ENCODE results near the gene MGMT.

The MGMT gene

DNA sequence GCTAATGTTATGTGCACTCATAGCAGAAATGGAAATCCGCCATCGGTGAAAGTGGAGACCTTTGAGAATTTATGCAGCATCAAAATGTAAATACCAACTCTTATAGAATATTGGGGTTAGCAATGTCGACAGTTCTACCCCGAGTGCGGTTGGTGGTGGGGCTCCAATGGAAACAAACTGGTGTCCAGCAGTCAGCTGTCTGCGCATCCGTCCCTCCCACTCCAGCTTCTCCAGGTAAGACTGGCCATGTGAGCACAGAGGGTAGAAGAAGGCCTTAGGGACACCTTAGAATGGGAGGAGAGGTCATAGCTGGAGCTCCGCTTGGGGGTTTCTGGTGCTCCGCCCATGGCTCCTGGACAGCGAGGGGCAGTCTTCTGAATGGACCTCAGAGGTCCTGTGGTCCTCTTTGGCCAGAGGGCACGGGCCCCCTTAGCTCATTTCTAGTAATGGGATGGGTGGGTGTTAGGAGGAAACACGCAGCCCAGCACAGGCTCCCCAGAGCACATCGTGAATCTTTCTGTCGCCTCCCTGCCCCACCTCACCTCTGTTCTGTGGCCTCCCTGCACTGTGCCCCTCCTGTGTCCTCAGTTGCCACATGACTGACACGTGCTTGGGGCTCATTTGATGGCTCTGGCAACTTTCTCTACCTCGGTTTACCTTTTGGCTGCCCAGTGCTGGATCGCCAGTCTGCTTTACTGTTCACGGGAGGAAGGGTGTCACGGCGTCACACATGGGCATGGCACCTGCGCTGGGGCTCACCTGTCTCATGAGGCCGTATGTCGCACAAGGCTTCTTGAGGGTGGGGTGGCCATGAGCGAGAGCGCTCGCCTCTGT, 50.0 kb downstream of the MGMT start:
- no peak overlapping the region for H3K27ac Mint-ChIP-seq
- no peaks in the 10 kb centered on the region for H3K9me3 Mint-ChIP-seq
- H3K4me3 Mint-ChIP-seq: no peak overlapping the region
- H3K27me3 Mint-ChIP-seq: no peaks in the 10 kb centered on the region
- H3K4me1 Mint-ChIP-seq: peaks cover 29% of the 10 kb centered on the region
- peaks cover 17% of the 10 kb centered on the region for H3K36me3 Mint-ChIP-seq
- no peak for ATAC-seq

DNA sequence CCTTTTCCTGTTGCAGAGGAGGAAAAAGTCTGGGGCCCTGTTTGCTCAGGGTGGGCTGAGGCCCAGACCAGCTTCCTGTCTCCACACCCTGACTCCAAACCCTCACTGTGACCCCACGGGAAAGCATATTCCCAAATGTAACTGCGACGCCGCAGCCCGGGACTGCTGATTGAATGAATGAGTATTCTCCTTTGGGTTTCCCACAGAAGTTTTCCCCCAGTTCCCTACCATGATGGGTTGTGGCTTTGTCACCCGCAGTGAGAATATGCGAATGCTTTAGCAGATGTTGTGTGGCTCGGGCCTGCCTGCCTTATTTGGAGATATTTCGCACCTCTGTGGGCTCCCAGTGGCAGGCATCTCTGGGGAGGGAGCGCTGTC, 50.6 kb downstream of the MGMT start:
- no peaks in the 10 kb centered on the region for H3K9me3 Mint-ChIP-seq
- no peak overlapping the region for H3K4me3 Mint-ChIP-seq
- H3K4me1 Mint-ChIP-seq: peaks cover 23% of the 10 kb centered on the region
- no peaks in the 10 kb centered on the region for H3K27me3 Mint-ChIP-seq
- ATAC-seq: no peak
- H3K27ac Mint-ChIP-seq: no peak overlapping the region
- H3K36me3 Mint-ChIP-seq: peaks cover 11% of the 10 kb centered on the region

DNA sequence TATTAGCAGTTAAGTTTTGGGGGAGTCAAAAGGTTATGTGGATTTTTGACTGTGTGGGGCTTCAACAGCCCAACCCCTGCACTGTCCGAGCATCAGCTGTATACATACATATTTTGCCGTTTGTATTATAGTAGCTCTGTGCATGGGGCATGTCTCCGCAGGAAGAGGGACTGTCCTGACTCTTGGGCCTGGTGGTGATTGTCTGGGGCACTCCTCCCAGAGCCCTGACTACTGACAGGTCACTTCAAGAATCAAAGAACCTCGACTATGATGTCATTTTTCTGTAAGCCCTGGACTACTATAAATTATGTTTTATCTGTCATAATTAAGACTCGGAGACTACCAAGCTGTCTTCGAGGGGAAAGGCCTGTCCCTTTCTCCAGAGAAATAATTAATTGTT, 51.8 kb downstream of the MGMT start:
- Mint-ChIP-seq H3K9me3 (no peaks in the 10 kb centered on the region), H3K4me1 (peaks cover 22% of the 10 kb centered on the region), H3K4me3 (no peak overlapping the region), H3K27me3 (no peaks in the 10 kb centered on the region), H3K27ac (no peak overlapping the region), H3K36me3 (peaks cover 10% of the 10 kb centered on the region)
- ATAC-seq: no peak

DNA sequence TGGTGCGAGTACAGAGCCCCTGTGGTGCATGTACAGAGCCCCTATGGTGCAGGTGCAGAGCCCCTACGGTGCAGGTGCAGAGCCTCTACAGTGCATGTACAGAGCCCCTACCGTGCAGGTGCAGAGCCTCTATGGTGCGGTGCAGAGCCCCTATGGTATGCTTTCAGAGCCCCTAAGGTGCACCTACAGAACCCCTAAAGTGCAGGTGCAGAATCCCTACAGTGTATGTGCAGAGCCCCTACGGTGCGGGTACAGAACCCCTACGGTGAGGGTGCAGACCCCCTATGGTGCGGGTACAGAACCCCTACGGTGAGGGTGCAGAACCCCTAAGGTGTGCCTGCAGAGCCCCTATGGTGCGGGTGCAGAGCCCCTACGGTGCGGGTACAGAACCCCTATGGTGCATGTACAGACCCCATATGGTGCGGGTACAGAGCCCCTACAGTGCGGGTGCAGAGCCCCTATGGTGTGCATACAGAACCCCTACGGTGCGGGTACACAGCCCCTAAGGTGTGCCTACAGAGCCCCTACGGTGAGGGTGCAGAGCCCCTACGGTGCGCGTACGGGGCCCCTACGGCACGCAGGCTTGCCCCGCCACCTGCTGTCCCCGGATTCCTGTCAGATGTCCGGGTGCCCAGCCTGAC, 53.5 kb downstream of the MGMT start:
- peak; percentile 40 for ATAC-seq
- H3K4me1 Mint-ChIP-seq: peaks cover 16% of the 10 kb centered on the region

DNA sequence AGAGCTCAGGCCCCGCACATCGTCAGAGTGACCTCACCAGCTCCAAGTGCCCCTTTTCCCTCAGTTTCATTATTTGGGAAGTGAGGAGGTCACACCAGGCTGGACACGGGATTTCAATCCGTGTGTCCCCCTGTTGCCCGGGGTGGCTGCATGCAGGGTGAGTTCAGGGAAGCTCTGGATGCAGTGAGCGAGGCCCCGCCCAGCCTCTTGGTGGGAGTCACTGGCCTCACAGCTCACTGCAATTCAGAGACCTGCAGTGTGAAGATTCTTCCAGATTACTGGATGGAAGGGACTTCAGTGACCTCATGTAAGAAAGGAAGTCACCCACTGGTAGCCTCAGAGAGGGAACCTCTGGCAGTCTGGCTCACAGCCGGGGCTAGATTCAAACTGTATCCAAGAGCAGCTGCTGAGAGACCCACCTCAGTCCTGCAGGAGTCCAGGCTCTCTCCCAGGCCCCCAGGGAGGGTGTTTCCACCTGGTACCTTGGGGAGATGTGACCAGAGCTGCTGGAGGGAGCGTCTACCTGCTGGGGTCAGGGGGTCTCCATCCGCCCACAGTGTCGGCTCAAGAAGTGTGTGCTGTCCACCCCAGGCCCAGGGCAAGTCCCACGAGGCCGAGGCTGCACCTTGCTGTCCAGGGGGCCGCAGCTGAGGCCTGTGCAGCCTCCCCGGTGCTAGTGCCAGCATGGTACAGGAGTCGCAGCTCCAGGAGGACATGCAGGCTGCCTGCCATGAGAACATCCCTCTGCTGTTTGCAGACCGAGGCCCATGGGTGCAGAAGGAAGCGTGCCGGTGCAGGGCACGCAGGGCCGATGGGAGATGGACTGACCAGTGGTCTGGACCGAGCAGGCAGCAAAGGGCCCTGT, 54.4 kb downstream of the MGMT start:
- H3K36me3 Mint-ChIP-seq: peaks cover 12% of the 10 kb centered on the region
- H3K27ac Mint-ChIP-seq: peak overlapping the region; percentile 16
- H3K4me1 Mint-ChIP-seq: peaks cover 16% of the 10 kb centered on the region
- no peak for ATAC-seq
- H3K9me3 Mint-ChIP-seq: no peaks in the 10 kb centered on the region
- no peak overlapping the region for H3K4me3 Mint-ChIP-seq
- H3K27me3 Mint-ChIP-seq: no peaks in the 10 kb centered on the region

More for the DNA sequence above, 53.5 kb downstream of the MGMT start:
- H3K9me3 Mint-ChIP-seq: no peaks in the 10 kb centered on the region
- H3K27me3 Mint-ChIP-seq: no peaks in the 10 kb centered on the region
- H3K27ac Mint-ChIP-seq: no peak overlapping the region
- H3K36me3 Mint-ChIP-seq: peaks cover 10% of the 10 kb centered on the region
- H3K4me3 Mint-ChIP-seq: no peak overlapping the region

- Mint-ChIP-seq H3K27ac (peak overlapping the region; percentile 16), H3K36me3 (peaks cover 18% of the 10 kb centered on the region), H3K27me3 (no peaks in the 10 kb centered on the region), H3K9me3 (no peaks in the 10 kb centered on the region), H3K4me3 (no peak overlapping the region), H3K4me1 (peaks cover 16% of the 10 kb centered on the region)
- no peak for ATAC-seq
These were observed 55.1 kb downstream of the MGMT start for GRCh38 chr10:129522041-129522585.

- Mint-ChIP-seq H3K4me1 (peaks cover 13% of the 10 kb centered on the region), H3K9me3 (peaks cover 1% of the 10 kb centered on the region), H3K4me3 (no peak overlapping the region), H3K27ac (no peak overlapping the region), H3K36me3 (peaks cover 29% of the 10 kb centered on the region), H3K27me3 (no peaks in the 10 kb centered on the region)
- no peak for ATAC-seq
These were observed 56.1 kb downstream of the MGMT start for GRCh38 chr10:129523031-129523722.

- no peak for ATAC-seq
- H3K4me3 Mint-ChIP-seq: no peak overlapping the region
- peaks cover 35% of the 10 kb centered on the region for H3K36me3 Mint-ChIP-seq
- H3K9me3 Mint-ChIP-seq: peaks cover 3% of the 10 kb centered on the region
- no peak overlapping the region for H3K27ac Mint-ChIP-seq
- peaks cover 17% of the 10 kb centered on the region for H3K4me1 Mint-ChIP-seq
- H3K27me3 Mint-ChIP-seq: no peaks in the 10 kb centered on the region
These were observed 56.8 kb downstream of the MGMT start for GRCh38 chr10:129523723-129524316.

DNA sequence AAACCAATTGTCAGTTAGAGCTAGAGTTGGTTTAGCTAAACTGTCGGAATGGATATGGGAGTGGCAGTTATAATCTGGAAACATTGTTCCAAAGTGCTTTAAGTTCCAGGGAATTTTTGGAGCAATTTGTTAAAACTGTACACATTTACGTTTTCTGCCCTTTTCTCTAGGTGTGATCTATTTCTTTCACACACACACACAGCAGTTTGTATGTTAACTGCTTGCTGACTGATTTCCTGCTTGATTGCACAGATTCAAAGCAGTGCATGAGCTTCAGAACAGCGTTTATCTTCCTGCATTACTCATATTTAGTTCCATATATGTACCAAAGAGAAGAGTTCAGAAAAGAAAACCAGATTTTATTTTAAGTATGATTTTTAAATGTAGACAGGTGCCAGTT, 57.9 kb downstream of the MGMT start:
- peaks cover 42% of the 10 kb centered on the region for H3K36me3 Mint-ChIP-seq
- ATAC-seq: no peak
- peaks cover 20% of the 10 kb centered on the region for H3K4me1 Mint-ChIP-seq

DNA sequence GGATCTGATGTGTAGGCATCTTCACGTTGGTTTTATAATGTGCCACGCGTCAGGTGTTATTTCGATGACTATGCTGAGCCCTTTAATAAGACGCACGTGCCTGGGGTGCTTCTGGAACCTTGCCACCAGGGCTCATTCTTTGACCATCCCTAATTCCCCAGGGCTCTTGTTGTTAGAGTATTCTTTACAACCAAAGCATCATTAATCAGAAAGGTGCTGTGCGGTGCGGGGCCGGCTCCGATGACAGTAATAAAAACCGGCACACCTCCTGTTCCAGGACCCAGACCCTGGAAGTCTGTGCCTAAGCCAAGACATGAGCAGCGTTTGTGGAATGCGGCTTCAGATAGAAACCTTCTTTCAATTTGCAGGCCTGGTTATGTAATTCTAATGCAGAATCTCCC, 58.4 kb downstream of the MGMT start:
- Mint-ChIP-seq H3K4me3 (no peak overlapping the region), H3K27me3 (no peaks in the 10 kb centered on the region), H3K4me1 (peaks cover 20% of the 10 kb centered on the region), H3K36me3 (peaks cover 43% of the 10 kb centered on the region), H3K9me3 (peaks cover 3% of the 10 kb centered on the region), H3K27ac (no peak overlapping the region)
- no peak for ATAC-seq

More for the DNA sequence above, 57.9 kb downstream of the MGMT start:
- no peak overlapping the region for H3K4me3 Mint-ChIP-seq
- peaks cover 3% of the 10 kb centered on the region for H3K9me3 Mint-ChIP-seq
- H3K27ac Mint-ChIP-seq: no peak overlapping the region
- H3K27me3 Mint-ChIP-seq: no peaks in the 10 kb centered on the region

- Mint-ChIP-seq H3K4me3 (no peak overlapping the region), H3K27me3 (no peaks in the 10 kb centered on the region), H3K36me3 (peaks cover 39% of the 10 kb centered on the region), H3K4me1 (peaks cover 27% of the 10 kb centered on the region), H3K27ac (no peak overlapping the region), H3K9me3 (peaks cover 3% of the 10 kb centered on the region)
- no peak for ATAC-seq
These were observed 59.9 kb downstream of the MGMT start for GRCh38 chr10:129526943-129527342.

GRCh38 chr10:129528376-129528978, 61.4 kb downstream of the MGMT start:
- Mint-ChIP-seq H3K36me3 (peaks cover 39% of the 10 kb centered on the region), H3K27me3 (no peaks in the 10 kb centered on the region), H3K27ac (no peak overlapping the region), H3K4me1 (peaks cover 40% of the 10 kb centered on the region), H3K9me3 (peaks cover 3% of the 10 kb centered on the region), H3K4me3 (no peak overlapping the region)
- no peak for ATAC-seq

GRCh38 chr10:129530581-129530980, 63.5 kb downstream of the MGMT start:
- Mint-ChIP-seq H3K36me3 (peaks cover 60% of the 10 kb centered on the region), H3K4me1 (peaks cover 53% of the 10 kb centered on the region), H3K9me3 (peaks cover 6% of the 10 kb centered on the region), H3K27ac (no peak overlapping the region), H3K4me3 (no peak overlapping the region), H3K27me3 (no peaks in the 10 kb centered on the region)
- ATAC-seq: no peak

Measured in stimulated activated memory B cell treated with anti-CD40 and anti-IgM and Interleukin-4, amounts not matched to agents 10 μg/mL and 1 μg/mL and 100 μg/mL, for 72 hours (primary cell).